ENCODE data around the gene TMEM132A. TPM values are rescaled to one million over a fixed set of nuclear protein-coding genes. Genes with fewer than 3 reads are reported as not detected.
"Not testable (repeated sequence)": the region's sequence is repeated elsewhere in the genome, so short reads cannot be mapped to it uniquely, and the experiment has no call there.

TMEM132A gene
- total RNA-seq, 4 donors from 2014 or later, result 2.9 to 11.3 (median 6.7) TPM

- TF ChIP-seq, protein P1, sequence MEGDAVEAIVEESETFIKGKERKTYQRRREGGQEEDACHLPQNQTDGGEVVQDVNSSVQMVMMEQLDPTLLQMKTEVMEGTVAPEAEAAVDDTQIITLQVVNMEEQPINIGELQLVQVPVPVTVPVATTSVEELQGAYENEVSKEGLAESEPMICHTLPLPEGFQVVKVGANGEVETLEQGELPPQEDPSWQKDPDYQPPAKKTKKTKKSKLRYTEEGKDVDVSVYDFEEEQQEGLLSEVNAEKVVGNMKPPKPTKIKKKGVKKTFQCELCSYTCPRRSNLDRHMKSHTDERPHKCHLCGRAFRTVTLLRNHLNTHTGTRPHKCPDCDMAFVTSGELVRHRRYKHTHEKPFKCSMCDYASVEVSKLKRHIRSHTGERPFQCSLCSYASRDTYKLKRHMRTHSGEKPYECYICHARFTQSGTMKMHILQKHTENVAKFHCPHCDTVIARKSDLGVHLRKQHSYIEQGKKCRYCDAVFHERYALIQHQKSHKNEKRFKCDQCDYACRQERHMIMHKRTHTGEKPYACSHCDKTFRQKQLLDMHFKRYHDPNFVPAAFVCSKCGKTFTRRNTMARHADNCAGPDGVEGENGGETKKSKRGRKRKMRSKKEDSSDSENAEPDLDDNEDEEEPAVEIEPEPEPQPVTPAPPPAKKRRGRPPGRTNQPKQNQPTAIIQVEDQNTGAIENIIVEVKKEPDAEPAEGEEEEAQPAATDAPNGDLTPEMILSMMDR (IDR thresholded peaks at IDR 0.05), result no peak
- DNase-seq (ENCODE audit: low spot score), result no peak
- no peak for ATAC-seq (ENCODE audit: low FRiP score)
Observed at GRCh38 chr11:60905047-60905446, 19.2 kb upstream of the TMEM132A start.

- ATAC-seq (ENCODE audit: low FRiP score) (peak; percentile 85), DNase-seq (ENCODE audit: low spot score) (no peak)
- TF ChIP-seq, protein P1 (IDR thresholded peaks at IDR 0.05), result no peak
Observed at GRCh38 chr11:60905551-60906113, 18.6 kb upstream of the TMEM132A start.

GRCh38 chr11:60906132-60906972, 17.9 kb upstream of the TMEM132A start, which contains the start of gene PRPF19:
PRPF19 (minus strand) TSS chr11:60906585; CDS start chr11:60906382, 203 bp downstream.
- DNase-seq (ENCODE audit: low spot score), result peak; percentile 98
- TF ChIP-seq, protein P1 (IDR thresholded peaks at IDR 0.05), result no peak
- ATAC-seq (ENCODE audit: low FRiP score), result peak; percentile 92

DNA sequence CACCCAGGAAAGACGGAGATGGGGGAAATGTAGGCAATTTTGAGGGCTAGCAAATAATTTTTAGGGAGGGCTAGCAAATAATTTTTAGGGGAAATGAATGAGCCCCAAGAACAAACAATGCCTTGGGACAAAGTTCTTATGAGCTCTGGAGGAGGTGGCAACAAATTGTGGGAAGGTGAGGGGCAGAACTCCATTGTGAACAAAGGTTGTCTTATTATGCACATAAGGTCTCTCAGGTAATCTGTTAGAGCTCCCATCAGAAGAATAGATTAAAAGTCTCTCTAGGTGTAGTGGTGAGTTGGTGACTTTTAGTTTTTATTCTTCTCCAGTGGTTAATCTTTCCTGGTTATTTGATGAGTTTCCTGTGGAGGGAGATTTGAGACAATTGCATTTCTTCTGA, 15.5 kb upstream of the TMEM132A start:
- ATAC-seq (ENCODE audit: low FRiP score) (no peak), DNase-seq (ENCODE audit: low spot score) (no peak)
- TF ChIP-seq, protein P1 (IDR thresholded peaks at IDR 0.05), result no peak

DNA sequence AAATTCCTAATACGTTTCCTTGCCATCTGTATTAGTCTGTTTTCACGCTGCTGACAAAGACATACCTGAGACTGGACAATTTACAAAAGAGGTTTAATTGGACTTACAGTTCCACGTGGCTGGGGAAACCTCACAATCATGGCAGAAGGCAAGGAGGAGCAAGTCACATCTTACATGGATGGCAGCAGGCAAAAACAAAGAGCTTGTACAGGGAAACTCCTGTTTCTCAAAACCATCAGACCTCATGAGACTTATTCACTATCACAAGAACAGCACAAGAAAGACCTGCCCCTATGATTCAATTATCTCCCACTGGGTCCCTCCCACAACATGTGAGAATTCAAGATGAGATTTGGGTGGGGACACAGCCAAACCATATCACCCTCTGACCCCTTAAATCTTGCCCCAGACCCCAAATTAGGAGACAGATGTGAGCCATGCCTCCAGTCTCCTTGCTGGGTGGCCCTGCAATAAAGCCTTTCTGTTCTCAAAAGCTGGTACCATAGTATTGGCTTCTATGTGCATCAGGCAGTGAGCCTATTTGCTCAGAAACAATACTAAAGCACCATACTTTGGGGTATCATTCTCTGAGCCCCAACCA, 14.5 kb upstream of the TMEM132A start:
- DNase-seq (ENCODE audit: low spot score); ATAC-seq (ENCODE audit: low FRiP score): not testable (repeated sequence)

DNA sequence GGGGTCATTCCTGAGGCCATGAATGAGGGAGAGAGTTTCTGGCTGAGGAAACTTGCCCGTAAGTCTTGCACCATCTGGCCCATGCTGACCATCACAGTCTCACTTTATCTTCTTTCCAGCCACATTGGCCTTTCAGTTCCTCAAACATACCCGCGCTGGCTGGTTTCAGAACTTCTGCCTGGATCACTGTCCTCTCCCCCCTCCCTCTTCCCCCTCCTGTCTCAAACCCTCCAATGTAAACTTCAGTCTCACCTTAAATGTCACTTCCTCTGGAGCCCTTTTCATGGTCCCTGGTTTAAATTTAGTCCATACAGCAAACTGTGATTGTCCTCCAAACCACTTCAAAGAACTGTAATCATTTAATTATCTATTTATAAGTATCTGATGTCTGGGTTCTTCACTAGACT, 14.0 kb upstream of the TMEM132A start:
- ATAC-seq (ENCODE audit: low FRiP score), result no peak
- no peak for DNase-seq (ENCODE audit: low spot score)
- TF ChIP-seq, protein P1 (IDR thresholded peaks at IDR 0.05), result no peak

GRCh38 chr11:60910711-60911380, 13.4 kb upstream of the TMEM132A start:
- ATAC-seq (ENCODE audit: low FRiP score) (no peak), DNase-seq (ENCODE audit: low spot score) (no peak)
- TF ChIP-seq, protein P1 (IDR thresholded peaks at IDR 0.05), result no peak

Data from omental fat pad (tissue), 4 donors.